ENCODE results near the gene RAB30.
"Not testable (repeated sequence)": the region's sequence is repeated elsewhere in the genome, so short reads cannot be mapped to it uniquely, and the experiment has no call there.

RAB30 gene

GRCh38 chr11:82979824-82980223 is 91.9 kb downstream of the RAB30 start:
- DNase-seq, result no peak

GRCh38 chr11:82978422-82979099 is 93.1 kb downstream of the RAB30 start:
- peak; percentile 82 for DNase-seq

- no peak for DNase-seq
Observed at GRCh38 chr11:82976786-82977185, 94.9 kb downstream of the RAB30 start.

- DNase-seq, result no peak
Observed at GRCh38 chr11:82975882-82976281, 95.8 kb downstream of the RAB30 start.

DNA sequence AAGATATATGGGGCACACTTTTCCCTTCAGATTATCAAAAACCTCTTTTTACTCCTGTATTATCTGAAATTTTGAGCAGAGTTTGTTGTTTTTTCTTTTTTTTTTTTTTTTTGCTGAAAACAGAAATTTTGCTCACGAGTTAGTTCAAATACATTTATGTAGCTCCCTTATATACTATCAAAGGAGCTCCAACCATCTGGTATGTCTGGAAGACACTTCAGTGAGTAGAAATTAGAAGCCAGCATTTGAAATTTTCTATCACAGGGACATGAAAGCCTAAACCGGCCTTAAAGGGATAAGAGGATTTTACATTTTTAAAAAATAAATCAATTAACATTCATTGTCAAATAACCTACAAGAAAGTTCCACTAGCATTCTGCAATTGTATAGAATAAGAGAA is 96.8 kb downstream of the RAB30 start:
- DNase-seq, result no peak

GRCh38 chr11:82974135-82974534 is 97.6 kb downstream of the RAB30 start:
- no peak for DNase-seq

DNA sequence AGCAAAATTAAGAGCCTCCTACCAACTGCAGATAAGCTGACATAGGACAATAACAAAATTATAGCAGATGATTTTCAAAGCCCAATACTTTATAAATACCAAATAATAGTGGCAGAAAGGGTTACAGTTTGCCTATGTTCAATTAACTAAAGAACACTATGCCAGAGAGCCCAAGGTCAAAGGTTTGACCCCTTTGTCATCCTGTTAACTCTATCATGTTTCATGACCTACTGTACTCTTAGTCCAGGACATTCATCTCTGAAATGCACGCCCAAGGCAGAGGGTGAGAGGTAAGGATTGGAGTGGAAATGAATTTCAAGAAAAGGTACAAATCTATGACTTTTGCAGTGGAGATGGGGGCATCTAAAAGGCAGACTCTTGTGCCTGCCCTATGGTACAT is 99.6 kb downstream of the RAB30 start:
- no peak for DNase-seq

- DNase-seq, result not testable (repeated sequence)
Observed at GRCh38 chr11:82971519-82971946, 100.2 kb downstream of the RAB30 start.

- DNase-seq, result not testable (repeated sequence)
Observed at GRCh38 chr11:82970507-82971083, 101.1 kb downstream of the RAB30 start.

DNA sequence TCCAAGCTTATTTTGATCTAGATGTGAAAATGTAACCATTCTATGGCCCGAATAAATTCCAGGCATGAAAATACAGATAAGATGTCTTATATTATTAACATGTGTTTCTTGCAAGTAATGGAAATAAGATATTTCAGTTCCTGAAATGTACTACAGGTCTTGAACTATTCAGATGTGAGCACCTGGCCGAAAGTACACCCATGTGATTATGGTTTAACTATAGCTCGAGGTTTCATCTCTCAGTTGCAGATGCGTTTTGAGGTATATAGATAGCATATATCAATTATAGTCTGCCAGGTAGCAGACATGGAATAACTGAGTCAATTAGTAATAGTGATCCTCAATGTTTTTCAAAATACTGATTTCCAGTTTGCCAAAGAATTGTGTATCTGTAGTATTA is 101.9 kb downstream of the RAB30 start:
- no peak for DNase-seq

GRCh38 chr11:82967381-82967780 is 104.3 kb downstream of the RAB30 start:
- DNase-seq, result no peak

GRCh38 chr11:82962021-82962420 is 109.7 kb downstream of the RAB30 start:
- not testable (repeated sequence) for DNase-seq

GRCh38 chr11:82960779-82961143 is 110.9 kb downstream of the RAB30 start:
- no peak for DNase-seq

- no peak for DNase-seq
Observed at GRCh38 chr11:82959987-82960778, 111.5 kb downstream of the RAB30 start.

GRCh38 chr11:82955736-82956453 is 115.8 kb downstream of the RAB30 start:
- not testable (repeated sequence) for DNase-seq

GRCh38 chr11:82950502-82950901 is 121.2 kb downstream of the RAB30 start:
- DNase-seq, result not testable (repeated sequence)

DNA sequence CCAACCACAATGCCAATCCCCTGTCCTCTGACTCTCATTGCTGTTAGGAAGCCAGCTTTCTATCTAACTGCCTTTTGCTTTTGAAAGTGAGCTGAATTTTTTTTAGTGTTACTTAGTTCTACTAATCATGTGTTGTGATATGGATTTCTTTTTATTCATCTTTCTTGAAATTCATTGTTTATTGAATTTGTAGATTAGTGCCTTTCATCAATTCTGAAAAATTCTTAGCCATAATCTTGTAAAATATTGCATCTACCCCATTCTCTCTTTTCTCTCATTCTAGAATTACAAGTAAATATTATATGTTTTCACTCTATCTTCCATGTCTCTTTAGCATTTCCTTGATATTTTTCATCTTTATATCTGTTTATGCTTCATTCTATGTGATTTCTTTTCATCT is 122.3 kb downstream of the RAB30 start:
- DNase-seq, result no peak

GRCh38 chr11:82945682-82946081 is 126.0 kb downstream of the RAB30 start:
- no peak for DNase-seq

DNA sequence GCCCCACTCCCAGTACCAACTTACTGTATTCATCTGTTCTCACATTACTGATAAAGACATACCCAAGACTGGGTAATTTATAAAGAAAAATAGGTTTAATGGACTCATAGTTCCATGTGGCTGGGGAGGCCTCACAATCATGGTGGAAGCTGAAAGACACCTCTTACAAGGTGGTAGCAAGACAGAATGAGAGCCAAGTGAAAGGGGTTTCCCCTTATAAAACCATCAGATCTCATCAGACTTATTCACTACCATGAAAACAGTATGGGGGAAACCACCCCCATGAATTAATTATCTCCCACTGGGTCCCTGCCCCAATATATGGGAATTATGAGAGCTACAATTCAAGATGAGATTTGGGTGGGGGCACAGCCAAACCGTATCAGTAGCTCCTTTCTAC is 126.7 kb downstream of the RAB30 start:
- DNase-seq, result not testable (repeated sequence)

GRCh38 chr11:82944198-82944597 is 127.5 kb downstream of the RAB30 start:
- DNase-seq, result no peak

DNA sequence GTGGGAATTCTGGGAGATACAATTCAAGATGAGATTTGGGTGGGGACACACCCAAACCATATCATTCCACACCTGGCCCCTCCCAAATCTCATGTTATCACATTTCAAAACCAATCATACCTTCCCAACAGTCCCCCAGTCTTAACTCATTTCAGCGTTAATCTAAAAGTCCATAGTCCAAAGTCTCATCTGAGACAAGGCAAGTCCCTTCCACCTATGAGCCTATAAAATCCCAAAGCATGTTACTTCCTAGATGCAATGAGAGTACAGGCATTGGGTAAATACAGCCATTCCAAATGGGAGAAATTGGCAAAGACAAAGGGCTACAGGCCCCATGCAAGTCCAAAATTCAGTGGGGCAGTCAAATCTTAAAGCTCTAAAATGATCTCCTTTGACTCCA is 128.3 kb downstream of the RAB30 start:
- not testable (repeated sequence) for DNase-seq

DNA sequence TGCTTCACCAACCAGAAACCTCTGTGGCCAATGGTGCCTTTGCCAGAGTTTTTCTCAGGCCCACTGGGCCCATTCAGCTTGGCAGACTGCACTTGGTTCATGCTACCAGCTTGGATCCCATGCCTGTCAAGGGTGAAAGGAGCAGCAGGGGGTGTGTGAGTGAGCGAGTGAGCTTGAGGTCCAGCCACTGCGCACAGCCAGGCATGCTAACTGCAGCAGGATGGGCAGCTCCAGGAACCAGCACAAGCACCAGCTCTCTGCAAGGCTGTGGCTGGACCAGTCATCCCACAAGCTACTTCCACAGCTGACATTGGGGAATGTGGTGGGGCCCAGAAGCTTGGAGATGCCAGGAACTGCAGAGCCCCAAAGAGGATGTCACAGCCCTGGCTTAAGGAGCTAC is 129.3 kb downstream of the RAB30 start:
- DNase-seq, result no peak

GRCh38 chr11:82939456-82939855 is 132.2 kb downstream of the RAB30 start:
- no peak for DNase-seq
